Measurements from ENCODE around the gene KRT3. TPM values are rescaled to one million over a fixed set of nuclear protein-coding genes. Genes with fewer than 3 reads are reported as not detected.

KRT3 gene
- total and polyA plus RNA-seq, 2 donors (not counting 1 experiment from before 2014, with no cell fraction given): not detected

DNA sequence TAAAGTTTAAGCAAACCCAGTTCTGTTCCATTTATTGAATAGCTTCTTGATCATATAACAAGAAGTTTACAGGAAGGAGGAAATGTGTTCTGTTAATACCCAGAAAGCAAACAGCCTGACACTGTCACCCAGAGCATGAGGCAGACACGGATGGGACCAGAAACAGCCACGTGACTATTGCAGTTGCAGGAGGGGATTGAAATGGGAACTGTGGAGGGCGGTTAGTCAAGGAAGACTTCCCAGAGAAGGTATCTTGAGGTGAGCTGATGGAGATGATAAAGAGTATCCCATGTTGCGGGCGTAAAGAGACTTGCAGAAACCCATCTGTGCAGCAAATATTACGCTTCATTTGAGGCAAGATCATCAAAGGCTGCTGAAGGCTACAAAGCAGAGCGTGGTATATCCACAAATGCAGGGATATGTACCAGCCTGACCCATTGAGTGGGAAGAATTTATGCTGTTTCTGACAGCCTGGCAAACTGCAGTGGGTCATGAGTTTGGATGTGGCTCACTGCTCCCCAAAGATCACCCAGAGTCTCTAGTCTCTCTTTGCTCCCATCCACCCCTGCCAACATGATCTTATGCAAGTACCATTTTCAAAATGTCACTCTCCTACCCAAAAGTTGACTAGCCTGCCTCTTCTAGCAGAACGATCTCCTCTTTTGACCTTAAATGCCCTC lies 39.5 kb downstream of the KRT3 start:
- Mint-ChIP-seq H3K27ac (no peak overlapping the region), H3K4me3 (no peak overlapping the region), H3K4me1 (no peaks in the 10 kb centered on the region), H3K9me3 (ENCODE audit: insufficient read depth) (peaks cover 3% of the 10 kb centered on the region), H3K27me3 (peaks cover 12% of the 10 kb centered on the region)
- POLR2A ChIA-PET: no interaction called here
- ATAC-seq (ENCODE audit: low read depth) (no peak), DNase-seq (no peak)
- Histone ChIP-seq H3K9ac (ENCODE audit: low read length) (no peak overlapping the region), H3K79me2 (ENCODE audit: control insufficient read depth, insufficient read depth, low read length) (no peaks in the 10 kb centered on the region), H3K27ac (ENCODE audit: low read length in 2 of 2) (no peak overlapping the region), H3K9me3 (ENCODE audit: control extremely low read depth in 1 of 3, control insufficient read depth in 2 of 3, insufficient read depth in 1 of 3, low read length in 2 of 3) (peaks cover 0 to 16% (median 12%) of the 10 kb centered on the region in 3 donors), H2AFZ (ENCODE audit: insufficient read depth, low read depth, low read length, poor library complexity, severe bottlenecking) (no peak overlapping the region), H3K4me3 (ENCODE audit: control extremely low read depth in 1 of 5, extremely low read depth in 1 of 5, insufficient read depth in 1 of 5, low read depth in 2 of 5, low read length in 4 of 5) (no peak overlapping the region), H3K4me2 (replicated peaks; ENCODE audit: low read depth, low read length, poor library complexity, severe bottlenecking) (no peak overlapping the region), H3K27me3 (replicated peaks in 1 of 4; ENCODE audit: control extremely low read depth in 1 of 4, control insufficient read depth in 3 of 4, insufficient read depth in 4 of 4, low read length in 3 of 4) (peaks cover 0 to 19% (median 5%) of the 10 kb centered on the region in 4 experiments), H3K36me3 (replicated peaks in 1 of 2; ENCODE audit: control extremely low read depth in 1 of 2, control insufficient read depth in 1 of 2, extremely low read depth in 1 of 2, insufficient read depth in 2 of 2, low read length in 1 of 2) (no peaks in the 10 kb centered on the region), H3K4me1 (ENCODE audit: control insufficient read depth in 2 of 2, insufficient read depth in 2 of 2, low read length in 2 of 2) (no peaks in the 10 kb centered on the region), H4K20me1 (ENCODE audit: control insufficient read depth, insufficient read depth, low read length, poor library complexity, severe bottlenecking) (no peaks in the 10 kb centered on the region)
- TF ChIP-seq, protein P1, sequence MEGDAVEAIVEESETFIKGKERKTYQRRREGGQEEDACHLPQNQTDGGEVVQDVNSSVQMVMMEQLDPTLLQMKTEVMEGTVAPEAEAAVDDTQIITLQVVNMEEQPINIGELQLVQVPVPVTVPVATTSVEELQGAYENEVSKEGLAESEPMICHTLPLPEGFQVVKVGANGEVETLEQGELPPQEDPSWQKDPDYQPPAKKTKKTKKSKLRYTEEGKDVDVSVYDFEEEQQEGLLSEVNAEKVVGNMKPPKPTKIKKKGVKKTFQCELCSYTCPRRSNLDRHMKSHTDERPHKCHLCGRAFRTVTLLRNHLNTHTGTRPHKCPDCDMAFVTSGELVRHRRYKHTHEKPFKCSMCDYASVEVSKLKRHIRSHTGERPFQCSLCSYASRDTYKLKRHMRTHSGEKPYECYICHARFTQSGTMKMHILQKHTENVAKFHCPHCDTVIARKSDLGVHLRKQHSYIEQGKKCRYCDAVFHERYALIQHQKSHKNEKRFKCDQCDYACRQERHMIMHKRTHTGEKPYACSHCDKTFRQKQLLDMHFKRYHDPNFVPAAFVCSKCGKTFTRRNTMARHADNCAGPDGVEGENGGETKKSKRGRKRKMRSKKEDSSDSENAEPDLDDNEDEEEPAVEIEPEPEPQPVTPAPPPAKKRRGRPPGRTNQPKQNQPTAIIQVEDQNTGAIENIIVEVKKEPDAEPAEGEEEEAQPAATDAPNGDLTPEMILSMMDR (IDR thresholded peaks at IDR 0.05): no peak
- TF ChIP-seq EZH2 (IDR thresholded peaks at IDR 0.05; ENCODE audit: borderline replicate concordance, insufficient read depth, low read depth, low read length, poor library complexity, severe bottlenecking): no peak
- intact Hi-C loops (cut with micrococcal nuclease): no loop called here
- CTCF ChIA-PET: no interaction called here
- 80% methylated on average over 8 of the region's 8 CpGs for WGBS (ENCODE audit: insufficient coverage)

DNA sequence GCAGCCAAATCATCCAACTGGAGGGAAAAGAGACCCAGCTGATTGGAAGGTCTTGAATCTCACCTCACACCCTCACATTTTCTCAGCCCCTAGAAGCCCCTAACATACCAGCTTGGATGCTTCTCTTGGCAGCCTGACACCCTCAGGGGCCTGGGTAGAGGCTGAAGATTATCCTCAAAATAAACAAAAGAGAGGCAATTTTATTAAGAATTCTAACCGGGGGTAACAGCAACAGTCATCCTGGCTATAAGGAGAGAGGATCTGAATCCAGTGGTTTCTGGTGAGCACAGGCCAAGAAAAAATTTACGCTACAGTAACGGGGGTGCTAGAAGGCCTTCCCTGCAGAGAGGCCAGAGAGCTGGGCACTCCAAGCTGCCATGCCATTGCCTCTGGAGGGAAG lies 40.4 kb downstream of the KRT3 start:
- no peak for DNase-seq
- no peak overlapping the region for H3K4me3 Mint-ChIP-seq
- Histone ChIP-seq H3K36me3 (replicated peaks in 1 of 2; ENCODE audit: control extremely low read depth in 1 of 2, control insufficient read depth in 1 of 2, extremely low read depth in 1 of 2, insufficient read depth in 2 of 2, low read length in 1 of 2) (no peaks in the 10 kb centered on the region), H3K4me3 (ENCODE audit: control extremely low read depth in 1 of 5, extremely low read depth in 1 of 5, insufficient read depth in 1 of 5, low read depth in 2 of 5, low read length in 4 of 5) (no peak overlapping the region), H3K9me3 (ENCODE audit: control extremely low read depth in 1 of 3, control insufficient read depth in 2 of 3, insufficient read depth in 1 of 3, low read length in 2 of 3) (peaks cover 0 to 13% (median 10%) of the 10 kb centered on the region in 3 donors), H2AFZ (ENCODE audit: insufficient read depth, low read depth, low read length, poor library complexity, severe bottlenecking) (no peak overlapping the region), H3K27me3 (replicated peaks in 1 of 4; ENCODE audit: control extremely low read depth in 1 of 4, control insufficient read depth in 3 of 4, insufficient read depth in 4 of 4, low read length in 3 of 4) (peaks cover 0 to 19% (median 5%) of the 10 kb centered on the region in 4 experiments), H3K4me2 (replicated peaks; ENCODE audit: low read depth, low read length, poor library complexity, severe bottlenecking) (no peak overlapping the region), H4K20me1 (ENCODE audit: control insufficient read depth, insufficient read depth, low read length, poor library complexity, severe bottlenecking) (no peaks in the 10 kb centered on the region), H3K4me1 (ENCODE audit: control insufficient read depth in 2 of 2, insufficient read depth in 2 of 2, low read length in 2 of 2) (no peaks in the 10 kb centered on the region), H3K27ac (ENCODE audit: low read length in 2 of 2) (no peak overlapping the region), H3K9ac (ENCODE audit: low read length) (no peak overlapping the region), H3K79me2 (ENCODE audit: control insufficient read depth, insufficient read depth, low read length) (no peaks in the 10 kb centered on the region)
- no peak overlapping the region for H3K27ac Mint-ChIP-seq
- ChIA-PET POLR2A (no interaction called here), CTCF (no interaction called here)
- intact Hi-C loops (cut with micrococcal nuclease): no loop called here
- WGBS (ENCODE audit: insufficient coverage): 100% methylated on average over 2 of the region's 3 CpGs
- no peaks in the 10 kb centered on the region for H3K4me1 Mint-ChIP-seq
- H3K9me3 Mint-ChIP-seq (ENCODE audit: insufficient read depth): peaks cover 3% of the 10 kb centered on the region
- peaks cover 12% of the 10 kb centered on the region for H3K27me3 Mint-ChIP-seq
- ATAC-seq (ENCODE audit: low read depth): no peak
- no peak for TF ChIP-seq EZH2 (IDR thresholded peaks at IDR 0.05; ENCODE audit: borderline replicate concordance, insufficient read depth, low read depth, low read length, poor library complexity, severe bottlenecking)
- TF ChIP-seq, protein P1 (IDR thresholded peaks at IDR 0.05): no peak
